Prostate gland (tissue), 2 donors: ENCODE measurements around the gene ANKFY1.

Source experiments
- CTCF ChIP-seq, 4 experiments: fragments of 200-600 bp in 2 of 4; fragments of 450-650 bp in 2 of 4; sonication (generic) in 2 of 4; IDR thresholded peaks; 1 replicate in 3 of 4; 2 replicates in 1 of 4; pipeline ENCODE4 v1.5.1; 2016 to 2019; ENCODE audit warnings: antibody characterized with exemption in 4 of 4, mild to moderate bottlenecking in 2 of 4, moderate library complexity in 2 of 4
- POLR2A ChIP-seq: fragments of 450-650 bp; IDR thresholded peaks from one replicate; pipeline ENCODE4 v1.6.1; 2016; ENCODE audit warnings: antibody characterized with exemption, mild to moderate bottlenecking

- no peak for TF ChIP-seq CTCF (IDR thresholded peaks at IDR 0.05)
- TF ChIP-seq POLR2A, result no peak
These were observed 79.0 kb downstream of the ANKFY1 start for GRCh38 chr17:4184811-4185210.
